ENCODE data around the gene TLDC2.

The TLDC2 gene

GRCh38 chr20:36886859-36887751 lies 11.2 kb downstream of the TLDC2 start:
- ATAC-seq (ENCODE audit: low read depth) (peak; percentile 92), DNase-seq (ENCODE audit: low spot score) (peak; percentile 92)
- peak; percentile 100 for TF ChIP-seq CTCF (IDR thresholded peaks at IDR 0.05; ENCODE audit: poor library complexity, severe bottlenecking)
- H3K9me3 ChIP-seq (ENCODE audit: severe bottlenecking), result no peaks in the 10 kb centered on the region
- no peaks in the 10 kb centered on the region for H3K4me1 ChIP-seq (ENCODE audit: insufficient read depth, poor library complexity, severe bottlenecking)
- no peak overlapping the region for H3K4me3 ChIP-seq (ENCODE audit: severe bottlenecking)
- no peak overlapping the region for H3K27ac ChIP-seq (ENCODE audit: poor library complexity, severe bottlenecking)
- H3K27me3 ChIP-seq (ENCODE audit: insufficient read depth, poor library complexity, severe bottlenecking), result no peaks in the 10 kb centered on the region
- H3K36me3 ChIP-seq (ENCODE audit: low read depth), result peaks cover 4% of the 10 kb centered on the region; the same call in 1 of the 2 replicates

- ATAC-seq (ENCODE audit: low read depth), result no peak; the same call in 2 of the 3 replicates
- Histone ChIP-seq H3K4me3 (ENCODE audit: severe bottlenecking) (no peak overlapping the region), H3K36me3 (ENCODE audit: low read depth) (peaks cover 10% of the 10 kb centered on the region)
Observed at GRCh38 chr20:36887752-36888090, 11.8 kb downstream of the TLDC2 start.

GRCh38 chr20:36888880-36889516 lies 13.1 kb downstream of the TLDC2 start:
- DNase-seq (ENCODE audit: low spot score), result peak; percentile 78
- ATAC-seq (ENCODE audit: low read depth), result no peak
- Histone ChIP-seq H3K4me1 (ENCODE audit: insufficient read depth, poor library complexity, severe bottlenecking) (no peaks in the 10 kb centered on the region), H3K36me3 (ENCODE audit: low read depth) (peaks cover 13% of the 10 kb centered on the region), H3K27me3 (ENCODE audit: insufficient read depth, poor library complexity, severe bottlenecking) (no peaks in the 10 kb centered on the region), H3K27ac (ENCODE audit: poor library complexity, severe bottlenecking) (no peak overlapping the region), H3K9me3 (ENCODE audit: severe bottlenecking) (no peaks in the 10 kb centered on the region), H3K4me3 (ENCODE audit: severe bottlenecking) (no peak overlapping the region)
- TF ChIP-seq CTCF (IDR thresholded peaks at IDR 0.05; ENCODE audit: poor library complexity, severe bottlenecking), result no peak

More at GRCh38 chr20:36887752-36888090, 11.8 kb downstream of the TLDC2 start:
- TF ChIP-seq CTCF (IDR thresholded peaks at IDR 0.05; ENCODE audit: poor library complexity, severe bottlenecking), result no peak
- Histone ChIP-seq H3K27me3 (ENCODE audit: insufficient read depth, poor library complexity, severe bottlenecking) (no peaks in the 10 kb centered on the region), H3K9me3 (ENCODE audit: severe bottlenecking) (no peaks in the 10 kb centered on the region), H3K27ac (ENCODE audit: poor library complexity, severe bottlenecking) (no peak overlapping the region), H3K4me1 (ENCODE audit: insufficient read depth, poor library complexity, severe bottlenecking) (no peaks in the 10 kb centered on the region)
- DNase-seq (ENCODE audit: low spot score), result no peak

- no peak for ATAC-seq (ENCODE audit: low read depth)
- H3K36me3 ChIP-seq (ENCODE audit: low read depth), result peaks cover 13% of the 10 kb centered on the region
Observed at GRCh38 chr20:36890586-36890985, 14.6 kb downstream of the TLDC2 start.

More at GRCh38 chr20:36890586-36890985, 14.6 kb downstream of the TLDC2 start:
- H3K4me1 ChIP-seq (ENCODE audit: insufficient read depth, poor library complexity, severe bottlenecking), result no peaks in the 10 kb centered on the region
- no peak for TF ChIP-seq CTCF (IDR thresholded peaks at IDR 0.05; ENCODE audit: poor library complexity, severe bottlenecking)
- H3K4me3 ChIP-seq (ENCODE audit: severe bottlenecking), result no peak overlapping the region
- H3K9me3 ChIP-seq (ENCODE audit: severe bottlenecking), result no peaks in the 10 kb centered on the region
- H3K27ac ChIP-seq (ENCODE audit: poor library complexity, severe bottlenecking), result no peak overlapping the region
- no peak for DNase-seq (ENCODE audit: low spot score)
- no peaks in the 10 kb centered on the region for H3K27me3 ChIP-seq (ENCODE audit: insufficient read depth, poor library complexity, severe bottlenecking)

Measured in RWPE2 (cell line).